Loucy (cell line): ENCODE data around the gene PSMC3.

Experiments used
- H2AFZ ChIP-seq: fragments of 200-600 bp; sonication (generic); 2 replicates; pipeline ENCODE4 v1.6.0; 2016; ENCODE audit warnings: antibody characterized with exemption, mild to moderate bottlenecking, low read length, moderate library complexity
- H3F3A ChIP-seq: fragments of 200-600 bp; 2 replicates; pipeline ENCODE4 v1.6.0; 2016; ENCODE audit warnings: antibody characterized with exemption, low read depth, mild to moderate bottlenecking
- H3K27me3 ChIP-seq: fragments of 200-600 bp; sonication (generic); 2 replicates; pipeline ENCODE4 v1.6.1; 2014; ENCODE audit warnings: low read length, mild to moderate bottlenecking; ENCODE audit not compliant: insufficient read depth, poor library complexity, severe bottlenecking
- H3K36me3 ChIP-seq: fragments of 200-600 bp; sonication (generic); 2 replicates; pipeline ENCODE4 v1.6.1; 2016; ENCODE audit warnings: low read length; ENCODE audit not compliant: insufficient read depth
- H3K4me1 ChIP-seq: fragments of 200-600 bp; sonication (generic); 2 replicates; pipeline ENCODE4 v1.5.1; 2014; ENCODE audit warnings: low read length, mild to moderate bottlenecking; ENCODE audit not compliant: insufficient read depth, poor library complexity, severe bottlenecking
- H3K4me2 ChIP-seq: fragments of 200-600 bp; sonication (generic); 2 replicates; pipeline ENCODE4 v1.6.0; 2014; ENCODE audit warnings: antibody characterized with exemption, low read length, low read depth, mild to moderate bottlenecking; ENCODE audit not compliant: poor library complexity, severe bottlenecking
- H3K4me3 ChIP-seq: fragments of 200-600 bp; sonication (generic); 2 replicates; pipeline ENCODE4 v1.5.1; 2014; ENCODE audit warnings: low read length, mild to moderate bottlenecking, mixed read lengths; ENCODE audit not compliant: poor library complexity, severe bottlenecking
- H3K79me2 ChIP-seq: fragments of 200-600 bp; sonication (generic); 2 replicates; pipeline ENCODE4 v1.6.1; 2014; ENCODE audit warnings: low read length; ENCODE audit not compliant: insufficient read depth
- H3K9ac ChIP-seq: fragments of 200-600 bp; sonication (generic); 2 replicates; pipeline ENCODE4 v1.6.0; 2014; ENCODE audit warnings: mild to moderate bottlenecking, low read depth, low read length, moderate library complexity; ENCODE audit not compliant: poor library complexity, severe bottlenecking
- H3K9me2 ChIP-seq: fragments of 200-600 bp; sonication (generic); replicated peaks from 2 replicates; pipeline ENCODE4 v1.6.1; 2016; ENCODE audit warnings: low read depth, low read length, mixed read lengths
- H3K9me3 ChIP-seq: fragments of 200-600 bp; sonication (generic); 2 replicates; pipeline ENCODE4 v1.6.1; 2014; ENCODE audit warnings: mild to moderate bottlenecking, antibody characterized with exemption, low read length, low read depth; ENCODE audit not compliant: insufficient read depth
- H4K20me1 ChIP-seq: fragments of 200-600 bp; sonication (generic); 2 replicates; pipeline ENCODE4 v1.6.0; 2014; ENCODE audit warnings: antibody characterized with exemption, low read length, mild to moderate bottlenecking; ENCODE audit not compliant: insufficient read depth, poor library complexity, severe bottlenecking
- CTCF ChIP-seq: fragments of 200-600 bp; sonication (generic); conservative IDR thresholded peaks from 2 replicates; pipeline ENCODE4 v1.5.1; 2014; ENCODE audit warnings: mild to moderate bottlenecking, antibody characterized with exemption, low read length
- EZH2phosphoT487 ChIP-seq: fragments of 200-600 bp; IDR thresholded peaks from 2 replicates; pipeline ENCODE4 v1.6.1; 2018; ENCODE audit warnings: antibody characterized with exemption, mild to moderate bottlenecking, moderate library complexity, borderline replicate concordance

Gene PSMC3

GRCh38 chr11:47376525-47377371, 49.5 kb downstream of the PSMC3 start:
- Histone ChIP-seq H3K4me1 (peaks cover 22% of the 10 kb centered on the region), H3K4me2 (no peak overlapping the region), H2AFZ (no peak overlapping the region)

GRCh38 chr11:47376107-47376524, 50.1 kb downstream of the PSMC3 start:
- Histone ChIP-seq H3K4me2 (no peak overlapping the region), H3K9me2 (no peaks in the 10 kb centered on the region; the same call in 1 of the 2 replicates), H3F3A (no peaks in the 10 kb centered on the region), H3K4me3 (no peak overlapping the region), H3K27me3 (no peaks in the 10 kb centered on the region), H3K4me1 (peaks cover 22% of the 10 kb centered on the region), H3K79me2 (no peaks in the 10 kb centered on the region), H3K9ac (no peak overlapping the region), H4K20me1 (no peaks in the 10 kb centered on the region), H2AFZ (no peak overlapping the region), H3K36me3 (no peaks in the 10 kb centered on the region), H3K9me3 (no peaks in the 10 kb centered on the region)
- TF ChIP-seq EZH2phosphoT487 = no peak
- TF ChIP-seq CTCF = no peak

More at GRCh38 chr11:47376525-47377371, 49.5 kb downstream of the PSMC3 start:
- no peaks in the 10 kb centered on the region; the same call in 1 of the 2 replicates for H3K9me2 ChIP-seq
- H3K9me3 ChIP-seq = no peaks in the 10 kb centered on the region
- no peak overlapping the region for H3K4me3 ChIP-seq
- no peaks in the 10 kb centered on the region for H4K20me1 ChIP-seq
- H3F3A ChIP-seq = no peaks in the 10 kb centered on the region
- no peak overlapping the region for H3K9ac ChIP-seq
- H3K27me3 ChIP-seq = no peaks in the 10 kb centered on the region
- TF ChIP-seq EZH2phosphoT487 (no peak), CTCF (no peak)
- no peaks in the 10 kb centered on the region for H3K79me2 ChIP-seq
- H3K36me3 ChIP-seq = no peaks in the 10 kb centered on the region

GRCh38 chr11:47375546-47376085, 50.6 kb downstream of the PSMC3 start:
- Histone ChIP-seq H3K4me3 (no peak overlapping the region), H3K9me3 (no peaks in the 10 kb centered on the region), H3K9me2 (no peaks in the 10 kb centered on the region; the same call in 1 of the 2 replicates), H3K4me1 (peaks cover 22% of the 10 kb centered on the region), H3F3A (no peaks in the 10 kb centered on the region), H4K20me1 (no peaks in the 10 kb centered on the region), H2AFZ (no peak overlapping the region), H3K27me3 (no peaks in the 10 kb centered on the region), H3K4me2 (no peak overlapping the region), H3K36me3 (no peaks in the 10 kb centered on the region), H3K79me2 (no peaks in the 10 kb centered on the region), H3K9ac (no peak overlapping the region)
- no peak for TF ChIP-seq EZH2phosphoT487
- no peak for TF ChIP-seq CTCF
